ENCODE results near the gene MYCN. TPM values are rescaled to one million over a fixed set of nuclear protein-coding genes. Genes with fewer than 3 reads are reported as not detected.
"Not testable (repeated sequence)": the region's sequence is repeated elsewhere in the genome, so short reads cannot be mapped to it uniquely, and the experiment has no call there.

The MYCN gene
- total RNA-seq, 1 experiment from 2014 or later: 0.23 TPM

DNA sequence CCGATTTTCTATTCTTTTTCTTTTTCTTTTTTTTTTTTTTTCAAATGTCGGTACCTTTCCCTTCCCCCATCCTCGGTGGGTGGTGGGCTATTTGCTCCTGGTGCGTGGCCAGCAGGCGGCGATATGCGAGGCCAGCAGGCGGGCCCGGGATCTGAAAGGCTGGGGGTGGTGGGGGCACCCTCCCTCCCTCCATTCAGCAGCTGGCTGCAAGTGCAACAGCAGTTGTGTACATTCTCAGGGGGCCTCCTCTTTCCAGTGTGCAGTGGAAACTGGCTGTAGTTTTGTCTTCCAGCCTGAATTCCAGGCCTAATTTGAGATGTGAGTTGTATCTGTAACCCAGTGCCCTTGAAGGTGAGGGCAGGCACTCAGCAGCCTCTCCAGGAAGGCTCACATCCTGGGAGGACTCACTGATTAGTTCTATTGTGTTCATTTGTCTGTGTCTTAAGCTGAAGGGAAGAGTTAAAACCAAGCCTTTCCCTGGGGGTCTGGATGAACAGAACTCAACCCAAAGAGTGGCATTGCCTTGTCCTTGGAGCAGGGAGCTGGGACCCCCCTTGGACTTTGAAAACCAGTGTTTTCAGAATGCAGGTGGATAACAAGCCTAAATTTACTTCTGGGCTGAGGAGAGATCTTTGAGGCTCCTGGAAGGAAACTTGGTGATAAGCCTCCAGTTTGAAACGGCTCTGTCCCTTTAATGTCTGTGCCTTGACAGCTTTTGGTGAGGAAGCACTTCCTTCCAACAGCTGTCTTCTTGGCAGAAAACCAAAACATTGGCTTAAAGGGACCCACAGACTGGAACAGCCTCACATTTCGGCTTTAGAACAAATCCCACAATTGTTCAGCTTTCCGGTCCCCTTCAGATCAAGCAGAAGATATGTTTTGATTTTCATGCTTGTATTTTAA is 3.3 kb downstream of the MYCN start:
- peak; percentile 54 for DNase-seq (ENCODE audit: low read depth)

GRCh38 chr2:15944325-15945017 is 4.1 kb downstream of the MYCN start:
- DNase-seq (ENCODE audit: low read depth): no peak

DNA sequence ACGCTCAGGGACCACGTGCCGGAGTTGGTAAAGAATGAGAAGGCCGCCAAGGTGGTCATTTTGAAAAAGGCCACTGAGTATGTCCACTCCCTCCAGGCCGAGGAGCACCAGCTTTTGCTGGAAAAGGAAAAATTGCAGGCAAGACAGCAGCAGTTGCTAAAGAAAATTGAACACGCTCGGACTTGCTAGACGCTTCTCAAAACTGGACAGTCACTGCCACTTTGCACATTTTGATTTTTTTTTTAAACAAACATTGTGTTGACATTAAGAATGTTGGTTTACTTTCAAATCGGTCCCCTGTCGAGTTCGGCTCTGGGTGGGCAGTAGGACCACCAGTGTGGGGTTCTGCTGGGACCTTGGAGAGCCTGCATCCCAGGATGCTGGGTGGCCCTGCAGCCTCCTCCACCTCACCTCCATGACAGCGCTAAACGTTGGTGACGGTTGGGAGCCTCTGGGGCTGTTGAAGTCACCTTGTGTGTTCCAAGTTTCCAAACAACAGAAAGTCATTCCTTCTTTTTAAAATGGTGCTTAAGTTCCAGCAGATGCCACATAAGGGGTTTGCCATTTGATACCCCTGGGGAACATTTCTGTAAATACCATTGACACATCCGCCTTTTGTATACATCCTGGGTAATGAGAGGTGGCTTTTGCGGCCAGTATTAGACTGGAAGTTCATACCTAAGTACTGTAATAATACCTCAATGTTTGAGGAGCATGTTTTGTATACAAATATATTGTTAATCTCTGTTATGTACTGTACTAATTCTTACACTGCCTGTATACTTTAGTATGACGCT is 5.8 kb downstream of the MYCN start:
- no peak for DNase-seq (ENCODE audit: low read depth)

DNA sequence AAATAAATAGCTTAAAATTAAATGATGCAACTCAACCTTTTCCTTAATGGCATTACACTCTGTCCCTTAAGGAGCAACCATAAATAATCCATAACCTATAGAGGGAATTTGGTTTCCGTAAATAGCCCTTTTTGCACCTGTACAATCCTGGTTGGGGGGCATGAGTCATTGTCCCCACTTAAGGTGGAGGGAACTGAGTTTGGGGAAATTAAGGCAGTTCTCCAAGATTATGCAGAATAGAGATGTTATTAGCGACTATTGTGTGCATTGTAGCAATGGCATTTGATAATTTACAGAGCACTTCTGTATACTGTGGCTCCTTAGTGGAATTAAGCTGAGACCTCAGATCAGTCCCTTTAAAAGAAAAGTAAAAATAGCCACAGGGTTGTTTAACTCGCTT is 6.6 kb downstream of the MYCN start:
- DNase-seq (ENCODE audit: low read depth): no peak

GRCh38 chr2:15947431-15947830 is 7.1 kb downstream of the MYCN start:
- no peak for DNase-seq (ENCODE audit: low read depth)

GRCh38 chr2:15948704-15948957 is 8.3 kb downstream of the MYCN start:
- no peak for DNase-seq (ENCODE audit: low read depth)

DNA sequence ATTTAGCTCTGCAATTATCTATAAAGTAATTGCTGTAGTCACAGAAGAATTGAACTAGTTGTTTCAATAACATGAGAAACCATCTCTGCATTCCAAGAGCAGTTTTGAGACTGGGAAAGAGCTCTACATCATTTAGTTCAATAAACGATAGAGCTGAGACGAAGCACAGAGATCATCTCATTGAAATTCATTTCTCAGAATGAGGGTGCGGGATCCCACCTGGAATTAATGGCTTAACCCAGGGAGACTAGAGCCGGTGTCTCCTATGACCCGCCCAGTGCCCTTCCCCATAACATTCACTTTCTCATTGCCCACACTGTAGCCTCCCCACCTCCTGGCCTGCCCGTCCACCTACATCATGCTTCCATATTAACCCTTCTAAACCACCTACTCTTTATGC is 8.8 kb downstream of the MYCN start:
- no peak for DNase-seq (ENCODE audit: low read depth)

DNA sequence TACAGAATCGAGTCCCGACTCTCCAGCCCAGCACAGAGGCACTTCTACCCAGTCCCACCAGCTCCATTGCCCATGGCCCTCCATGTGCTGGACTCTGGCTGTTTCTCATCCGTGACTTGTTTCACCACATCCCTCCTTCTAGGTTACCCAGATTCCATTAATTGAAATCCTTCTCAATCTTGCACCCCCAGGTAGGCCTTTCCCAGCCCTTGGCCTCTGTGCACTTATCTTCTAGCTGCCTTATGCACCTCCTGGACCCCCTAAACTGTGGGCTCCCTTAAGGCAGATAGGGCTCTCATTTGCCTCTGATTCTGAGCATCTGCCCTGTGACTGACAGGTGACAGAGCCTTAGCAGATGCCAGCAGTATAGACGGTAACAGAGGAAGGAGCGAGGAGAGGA is 9.2 kb downstream of the MYCN start:
- DNase-seq (ENCODE audit: low read depth): no peak

- DNase-seq (ENCODE audit: low read depth): no peak
These were observed 10.0 kb downstream of the MYCN start for GRCh38 chr2:15950088-15950952.

DNA sequence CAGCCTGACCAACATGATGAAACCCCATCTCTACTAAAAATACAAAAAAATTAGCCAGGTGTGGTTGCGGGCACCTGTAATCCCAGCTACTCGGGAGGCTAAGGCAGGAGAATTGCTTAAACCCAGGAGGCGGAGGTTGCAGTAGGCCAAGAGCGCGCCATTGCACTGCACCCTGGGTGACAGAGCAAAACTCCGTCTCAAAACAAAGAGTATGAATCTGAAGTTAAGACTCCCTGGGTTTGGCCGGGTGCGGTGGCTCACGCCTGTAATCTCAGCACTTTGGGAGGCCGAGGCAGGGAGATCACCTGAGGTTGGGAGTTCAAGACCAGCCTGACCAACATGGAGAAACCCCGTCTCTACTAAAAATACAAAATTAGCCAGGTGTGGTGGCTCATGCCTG is 11.6 kb downstream of the MYCN start:
- DNase-seq (ENCODE audit: low read depth): not testable (repeated sequence)

DNA sequence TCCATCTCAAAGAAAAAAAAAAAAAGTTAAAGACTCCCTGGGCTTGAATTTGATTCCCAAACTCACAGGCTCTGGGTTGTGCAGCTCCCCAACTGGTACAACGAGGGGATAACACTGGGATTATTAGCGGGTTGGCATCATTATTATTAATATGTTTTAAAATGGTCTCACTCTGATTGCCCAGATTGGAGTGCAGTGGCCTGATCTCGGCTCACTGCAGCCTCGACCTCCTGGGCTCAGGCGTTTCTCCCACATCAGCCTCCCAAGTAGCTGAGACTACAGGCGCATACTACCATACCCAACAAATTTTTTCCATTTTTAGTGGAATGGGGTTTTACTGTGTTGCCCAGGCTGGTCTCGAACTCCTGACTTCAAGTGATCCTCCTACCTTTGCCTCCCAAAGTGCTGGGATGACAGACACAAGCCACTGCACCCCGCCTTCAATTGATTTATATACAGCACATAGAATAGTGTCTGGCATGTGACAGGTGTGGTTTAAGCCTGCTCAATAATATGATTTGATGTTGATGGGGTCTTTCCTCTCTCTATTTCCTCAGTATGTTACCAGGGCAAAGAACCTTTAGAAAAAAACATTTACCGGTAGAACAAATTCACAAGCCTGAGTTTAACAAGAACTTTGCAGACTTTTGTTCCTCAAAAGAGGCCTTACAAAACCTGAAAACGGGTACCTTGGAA is 12.2 kb downstream of the MYCN start:
- DNase-seq (ENCODE audit: low read depth): no peak

DNA sequence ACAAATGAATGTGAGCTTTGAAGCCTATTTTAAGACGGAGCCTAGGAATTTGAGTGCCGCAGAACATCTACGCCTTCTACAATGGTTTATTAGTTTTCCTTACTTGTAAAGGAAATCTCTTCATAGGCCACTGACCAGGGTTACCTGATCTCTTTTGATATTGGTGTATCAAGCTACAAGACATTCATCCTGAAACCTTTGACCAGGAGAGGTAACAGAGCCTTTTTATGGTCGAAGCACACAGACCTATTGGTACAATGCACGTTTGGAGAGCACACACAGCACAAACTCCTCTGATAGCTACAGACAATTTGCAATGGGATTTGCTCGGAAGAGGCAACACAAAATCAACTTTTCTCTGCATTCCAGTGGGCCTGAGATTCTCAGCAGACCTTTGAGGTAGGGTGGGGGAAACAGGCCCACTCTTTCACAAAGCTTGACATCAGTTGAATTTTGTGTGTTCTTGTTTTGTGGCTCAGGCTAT is 12.8 kb downstream of the MYCN start:
- DNase-seq (ENCODE audit: low read depth): no peak

GRCh38 chr2:15953891-15954680 is 13.7 kb downstream of the MYCN start:
- DNase-seq (ENCODE audit: low read depth): no peak

- no peak for DNase-seq (ENCODE audit: low read depth)
These were observed 14.4 kb downstream of the MYCN start for GRCh38 chr2:15954761-15955160.

GRCh38 chr2:15955232-15955988 is 15.1 kb downstream of the MYCN start:
- no peak for DNase-seq (ENCODE audit: low read depth)

- peak; percentile 19 for DNase-seq (ENCODE audit: low read depth)
These were observed 15.9 kb downstream of the MYCN start for GRCh38 chr2:15956230-15956629.

DNA sequence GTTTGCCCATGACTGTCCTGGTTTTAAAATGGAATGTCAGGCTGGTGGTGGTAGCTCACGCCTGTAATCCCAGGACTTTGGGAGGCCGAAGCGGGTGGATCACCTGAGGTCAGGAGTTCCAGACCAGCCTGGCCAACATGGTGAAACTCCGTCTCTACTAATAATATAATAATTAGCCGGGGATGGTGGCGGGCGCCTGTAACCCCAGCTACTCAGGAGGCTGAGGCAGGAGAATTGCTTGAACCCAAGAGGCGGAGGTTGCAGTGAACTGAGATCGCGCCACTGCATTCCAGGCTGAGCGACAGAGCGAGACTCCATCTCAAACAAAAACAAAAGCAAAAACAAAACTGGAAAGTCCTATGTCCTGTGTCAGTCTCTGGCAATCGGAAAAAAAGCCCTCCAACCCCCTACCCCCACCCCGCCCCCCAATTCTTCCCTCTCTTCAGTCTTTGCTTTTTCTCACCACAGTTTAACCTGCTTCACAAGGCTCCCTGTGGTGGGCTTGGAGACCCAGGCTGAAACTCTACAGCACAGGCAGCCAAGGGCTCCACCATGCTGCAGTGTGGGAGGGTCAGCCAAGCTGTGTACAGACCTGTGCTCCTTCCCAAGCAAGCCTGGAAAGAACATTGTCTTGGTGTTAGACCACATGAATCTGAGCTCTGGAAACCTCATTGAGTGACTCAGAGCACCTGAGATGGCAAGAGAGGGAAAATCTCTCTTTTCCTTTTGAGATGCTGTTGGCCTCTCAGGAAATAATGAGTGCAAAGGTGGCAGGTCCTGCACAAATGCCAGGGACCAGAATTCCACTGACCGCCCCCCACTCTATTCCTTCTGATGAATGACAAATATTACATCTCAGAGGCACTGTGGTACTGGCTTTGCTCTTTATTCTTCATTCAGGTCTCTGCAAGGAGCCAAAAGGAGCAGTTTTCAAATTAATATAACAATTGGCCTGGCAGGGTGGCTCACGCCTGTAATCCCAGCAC is 16.7 kb downstream of the MYCN start:
- no peak for DNase-seq (ENCODE audit: low read depth)
